Sigmoid colon (tissue), 7 donors: ENCODE data around the gene UGP2. TPM values are rescaled to one million over a fixed set of nuclear protein-coding genes. Genes with fewer than 3 reads are reported as not detected.

Experiments
- DNase-seq: peaks from one replicate; pipeline ENCODE4 v3.0.0-alpha.2; 2019
- H3K27ac ChIP-seq, 4 donors: fragments of 200-600 bp; sonication (generic); one replicate each; pipeline ENCODE4 v1.5.1; 2016 to 2019; ENCODE audit warnings: mild to moderate bottlenecking in 1 of 4
- H3K27me3 ChIP-seq, 3 donors: fragments of 200-600 bp; sonication (generic); one replicate each; pipeline ENCODE4 v1.5.1; 2019; ENCODE audit warnings: mild to moderate bottlenecking in 1 of 3
- H3K36me3 ChIP-seq, 4 donors: fragments of 200-600 bp; sonication (generic); one replicate each; pipeline ENCODE4 v1.5.1; 2016 to 2019
- H3K4me1 ChIP-seq, 4 donors: fragments of 200-600 bp; sonication (generic); one replicate each; pipeline ENCODE4 v1.5.1; 2017 to 2019
- H3K4me3 ChIP-seq, 4 donors: fragments of 200-600 bp; sonication (generic); one replicate each; pipeline ENCODE4 v1.5.1; 2017 to 2019; ENCODE audit warnings: mild to moderate bottlenecking in 2 of 4, moderate library complexity in 1 of 4
- H3K9me3 ChIP-seq, 4 donors: fragments of 200-600 bp in 3 of 4; sonication (generic) in 3 of 4; one replicate each; pipeline versions ENCODE4 v1.5.1 to v1.6.1; 2013 to 2019
- CTCF ChIP-seq, 4 experiments: fragments of 450-650 bp in 3 of 4; fragments of 200-600 bp in 1 of 4; IDR thresholded peaks; one replicate each; pipeline ENCODE4 v1.5.1; 2016 to 2019; ENCODE audit warnings: antibody characterized with exemption in 4 of 4, mild to moderate bottlenecking in 3 of 4, moderate library complexity in 2 of 4
- EP300 ChIP-seq, 4 donors: sonication (generic); formaldehyde crosslinking; IDR thresholded peaks; one replicate each; pipeline ENCODE4 v1.6.1; 2017; ENCODE audit warnings: antibody characterized with exemption in 4 of 4
- POLR2A ChIP-seq, 2 donors: fragments of 450-650 bp; IDR thresholded peaks; one replicate each; pipeline ENCODE4 v1.6.1; 2016; ENCODE audit warnings: antibody characterized with exemption in 2 of 2, mild to moderate bottlenecking in 2 of 2, moderate library complexity in 2 of 2
- POLR2AphosphoS5 ChIP-seq, 4 donors: sonication (generic); formaldehyde crosslinking; IDR thresholded peaks; one replicate each; pipeline ENCODE4 v1.6.1; 2017; ENCODE audit warnings: antibody characterized with exemption in 4 of 4
- WGBS, 2 donors: extraction: QIAGEN DNeasy Blood & Tissue Kit; methylation state at CpG; one replicate each; pipeline ENCODE4 v1.1.7; 2013; 5-methylcytosine and 5-hydroxymethylcytosine counted together
- intact Hi-C: fragments of 100-400 bp; cut with DNase I; formaldehyde crosslinking; loops from one replicate; pipeline ENCODE4 v1.15.1; 2023
- polyA plus RNA-seq, 3 donors: library from polyadenylated mRNA; stranded (reverse); fragments of 200-250 nt; gene quantifications; one replicate each; pipeline ENCODE4 v1.2.3, GENCODE V29; 2013
- total RNA-seq, 4 donors: library from RNA; depleted of rRNA; stranded (reverse); fragments of >200 nt; gene quantifications; one replicate each; pipeline ENCODE4 v1.1.0, GENCODE V29; 2016
- donor health status: healthy with polysubstance abuse.
- donor health status: Bipolar disorder and iron deficiency.
- donor health status: healthy.

UGP2 gene
- total and polyA plus RNA-seq, 7 donors, result 132 to 809 (median 195) TPM

GRCh38 chr2:63855418-63856302 lies 14.0 kb downstream of the UGP2 start:
- intact Hi-C loops, result no loop called here
- Histone ChIP-seq H3K4me1 (peaks cover 0 to 36% (median 13%) of the 10 kb centered on the region in 4 donors), H3K9me3 (no peaks in the 10 kb centered on the region), H3K27me3 (no peaks in the 10 kb centered on the region), H3K36me3 (peaks cover 0 to 45% (median 4%) of the 10 kb centered on the region in 4 donors), H3K27ac (no peak overlapping the region), H3K4me3 (no peak overlapping the region)
- TF ChIP-seq POLR2A (IDR thresholded peaks at IDR 0.05), result no peak
- no peak for TF ChIP-seq POLR2AphosphoS5 (IDR thresholded peaks at IDR 0.05)
- TF ChIP-seq CTCF (IDR thresholded peaks at IDR 0.05), result no peak
- no peak for TF ChIP-seq EP300 (IDR thresholded peaks at IDR 0.05)
- 88 to 94% methylated on average over 14 of the region's 14 CpGs for WGBS, 2 donors
- no peak for DNase-seq

- H3K27ac ChIP-seq, result no peak overlapping the region
- intact Hi-C loops, result no loop called here
- peaks cover 0 to 45% (median 4%) of the 10 kb centered on the region in 4 donors for H3K36me3 ChIP-seq
Observed at GRCh38 chr2:63856303-63856603, 14.6 kb downstream of the UGP2 start.

GRCh38 chr2:63858291-63858690 lies 16.6 kb downstream of the UGP2 start:
- intact Hi-C loops, result no loop called here
- Histone ChIP-seq H3K27me3 (no peaks in the 10 kb centered on the region), H3K4me1 (peaks cover 0 to 32% (median 18%) of the 10 kb centered on the region in 4 donors), H3K27ac (no peak overlapping the region), H3K36me3 (peaks cover 0 to 45% (median 4%) of the 10 kb centered on the region in 4 donors), H3K9me3 (no peaks in the 10 kb centered on the region), H3K4me3 (no peak overlapping the region)
- 94 to 96% methylated on average over 2 of the region's 2 CpGs for WGBS, 2 donors
- TF ChIP-seq EP300 (IDR thresholded peaks at IDR 0.05), result no peak
- no peak for DNase-seq

More at GRCh38 chr2:63856303-63856603, 14.6 kb downstream of the UGP2 start:
- WGBS, 2 donors, result 51 to 82% methylated on average over 5 of the region's 5 CpGs
- Histone ChIP-seq H3K27me3 (no peaks in the 10 kb centered on the region), H3K4me1 (peaks cover 0 to 33% (median 10%) of the 10 kb centered on the region in 4 donors), H3K4me3 (no peak overlapping the region), H3K9me3 (no peaks in the 10 kb centered on the region)
- TF ChIP-seq CTCF (IDR thresholded peaks at IDR 0.05) (no peak), EP300 (IDR thresholded peaks at IDR 0.05) (no peak), POLR2AphosphoS5 (IDR thresholded peaks at IDR 0.05) (no peak)
- no peak for DNase-seq

DNA sequence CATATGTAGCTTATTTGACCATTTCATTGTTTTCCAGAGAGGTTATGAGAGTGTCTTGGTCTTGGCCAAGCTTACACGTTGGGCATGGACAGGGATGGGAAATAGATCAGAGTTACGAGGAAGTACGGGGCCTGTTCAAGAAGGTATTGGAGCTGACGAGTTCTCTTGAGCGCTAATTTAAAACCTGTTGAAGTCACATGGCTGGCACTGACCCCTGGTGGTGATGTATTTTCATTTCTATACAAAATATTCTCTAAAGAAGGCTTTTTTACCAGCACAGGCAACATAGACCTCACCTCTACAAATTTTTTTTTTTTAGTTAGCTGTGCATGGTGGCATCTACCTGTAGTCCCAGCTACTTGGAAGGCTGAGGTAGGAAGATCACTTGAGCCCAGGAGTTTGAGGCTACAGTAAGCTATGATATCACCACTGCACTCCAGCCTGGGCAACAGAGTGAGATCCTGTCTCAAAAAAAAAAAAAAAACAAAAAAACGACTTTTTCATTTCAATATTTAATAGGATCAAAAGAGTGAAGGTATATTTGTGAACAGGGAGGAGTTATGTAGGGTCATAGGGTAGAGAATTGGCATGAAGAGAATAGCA lies 19.6 kb downstream of the UGP2 start:
- H3K27ac ChIP-seq, result no peak overlapping the region
- DNase-seq, result peak; percentile 75
- H3K4me1 ChIP-seq, result peaks cover 0 to 38% (median 20%) of the 10 kb centered on the region in 4 donors
- H3K4me3 ChIP-seq, result no peak overlapping the region
- H3K27me3 ChIP-seq, result no peaks in the 10 kb centered on the region
- no peak for TF ChIP-seq EP300 (IDR thresholded peaks at IDR 0.05)
- TF ChIP-seq CTCF (IDR thresholded peaks at IDR 0.05), result peak; percentile 39 to 53 (median 44)
- 13 to 34% methylated on average over 6 of the region's 6 CpGs for WGBS, 2 donors
- no peaks in the 10 kb centered on the region for H3K9me3 ChIP-seq
- H3K36me3 ChIP-seq, result peaks cover 0 to 52% (median 4%) of the 10 kb centered on the region in 4 donors
- intact Hi-C loops, result no loop called here

DNA sequence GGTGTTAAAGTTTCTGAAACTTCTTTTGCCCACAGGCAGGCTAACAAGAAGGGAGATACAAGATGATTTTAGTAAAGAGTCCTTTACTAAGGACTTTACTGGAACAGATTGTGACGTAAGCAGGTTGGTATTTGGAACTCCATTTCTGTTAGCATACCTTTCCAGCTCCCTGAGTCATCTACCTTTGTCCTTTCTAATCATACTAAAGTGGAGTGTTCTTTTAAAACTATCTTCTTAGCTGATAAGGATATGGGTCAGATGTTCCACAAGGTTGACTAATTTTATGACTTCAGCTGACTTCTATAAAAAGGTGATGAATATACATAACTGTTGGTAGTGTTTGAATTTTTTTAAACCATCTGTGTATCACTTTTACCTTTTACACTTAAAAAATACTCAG lies 21.1 kb downstream of the UGP2 start:
- intact Hi-C loops, result loop anchor here (1.0 kb wide), 1 partner anchor 171 kb away; no protein-coding TSS in a partner anchor
- no peak overlapping the region for H3K4me3 ChIP-seq
- peaks cover 0 to 42% (median 21%) of the 10 kb centered on the region in 4 donors for H3K4me1 ChIP-seq
- no peaks in the 10 kb centered on the region for H3K27me3 ChIP-seq
- peaks cover 0 to 38% (median 4%) of the 10 kb centered on the region in 4 donors for H3K36me3 ChIP-seq
- DNase-seq, result no peak
- H3K27ac ChIP-seq, result peak overlapping the region in 2 of 4 donors; percentile 15 to 20
- WGBS, 2 donors, result 22 to 77% methylated on average over 1 of the region's 1 CpG
- no peak for TF ChIP-seq POLR2A (IDR thresholded peaks at IDR 0.05)
- TF ChIP-seq CTCF (IDR thresholded peaks at IDR 0.05), result no peak
- H3K9me3 ChIP-seq, result no peaks in the 10 kb centered on the region
